Cardiac fibroblast (primary cell): ENCODE measurements around the gene RPP25L.

Experiments used
- DNase-seq, 2 donors: peaks; one replicate each; pipeline versions ENCODE4 v3.0.0 to v3.0.0-alpha.2; 2010; ENCODE audit warnings: low read depth in 2 of 2
- H3K4me3 ChIP-seq, 2 donors: replicated peaks in 1 of 2; 1 replicate in 1 of 2; 2 replicates in 1 of 2; pipeline ENCODE4 v1.5.1; 2011; ENCODE audit warnings: low read depth in 2 of 2, low read length in 2 of 2, mild to moderate bottlenecking in 2 of 2, moderate library complexity in 1 of 2
- TF ChIP-seq, protein P1 (sequence below): IDR thresholded peaks from one replicate; pipeline ENCODE4 v1.5.1; 2011; ENCODE audit warnings: low read depth, mild to moderate bottlenecking, low read length, inconsistent platforms

Gene RPP25L

DNA sequence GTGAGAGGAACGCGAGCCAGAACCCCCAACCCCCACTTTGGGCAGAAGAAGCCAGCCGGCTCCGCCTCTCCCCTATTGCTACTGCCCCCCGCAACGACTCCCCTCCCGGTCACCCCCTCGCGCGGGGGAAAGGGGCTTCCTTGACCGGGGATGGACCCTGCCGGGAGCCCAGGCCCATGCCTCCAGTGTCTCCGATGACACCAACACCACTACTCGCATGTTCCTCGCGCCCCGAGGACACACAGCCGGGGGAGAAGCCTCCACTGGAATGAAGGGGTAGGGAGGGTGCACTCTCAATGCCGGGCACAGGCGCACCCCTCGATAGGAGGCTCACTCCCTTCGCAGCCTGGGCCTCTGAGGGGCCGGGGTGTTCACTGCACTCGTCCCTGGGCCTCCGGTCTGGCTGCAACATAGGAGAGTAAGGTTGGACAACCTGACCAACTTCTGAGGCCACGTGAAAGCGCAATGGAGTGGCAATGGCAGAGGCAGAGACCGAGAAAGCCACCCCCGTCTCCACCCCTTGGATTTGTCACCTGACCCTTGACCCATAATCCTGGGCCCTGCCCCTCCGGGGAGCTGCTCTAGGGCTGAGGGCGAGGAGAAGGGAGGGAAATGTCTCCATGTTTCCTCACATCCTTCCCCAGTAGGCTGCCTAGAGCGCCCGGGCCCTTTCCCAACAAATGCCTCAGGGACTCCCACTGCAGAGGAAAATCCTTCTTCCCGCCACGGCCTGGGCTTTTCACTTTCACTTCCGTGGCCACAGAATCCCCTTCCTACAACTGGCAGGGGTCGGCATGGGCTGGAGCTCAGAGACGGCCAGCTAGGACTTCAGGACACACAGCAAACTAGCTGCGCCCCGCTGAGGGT, 21.3 kb downstream of the RPP25L start:
- peak; percentile 34 to 35 for DNase-seq
- TF ChIP-seq, protein P1, sequence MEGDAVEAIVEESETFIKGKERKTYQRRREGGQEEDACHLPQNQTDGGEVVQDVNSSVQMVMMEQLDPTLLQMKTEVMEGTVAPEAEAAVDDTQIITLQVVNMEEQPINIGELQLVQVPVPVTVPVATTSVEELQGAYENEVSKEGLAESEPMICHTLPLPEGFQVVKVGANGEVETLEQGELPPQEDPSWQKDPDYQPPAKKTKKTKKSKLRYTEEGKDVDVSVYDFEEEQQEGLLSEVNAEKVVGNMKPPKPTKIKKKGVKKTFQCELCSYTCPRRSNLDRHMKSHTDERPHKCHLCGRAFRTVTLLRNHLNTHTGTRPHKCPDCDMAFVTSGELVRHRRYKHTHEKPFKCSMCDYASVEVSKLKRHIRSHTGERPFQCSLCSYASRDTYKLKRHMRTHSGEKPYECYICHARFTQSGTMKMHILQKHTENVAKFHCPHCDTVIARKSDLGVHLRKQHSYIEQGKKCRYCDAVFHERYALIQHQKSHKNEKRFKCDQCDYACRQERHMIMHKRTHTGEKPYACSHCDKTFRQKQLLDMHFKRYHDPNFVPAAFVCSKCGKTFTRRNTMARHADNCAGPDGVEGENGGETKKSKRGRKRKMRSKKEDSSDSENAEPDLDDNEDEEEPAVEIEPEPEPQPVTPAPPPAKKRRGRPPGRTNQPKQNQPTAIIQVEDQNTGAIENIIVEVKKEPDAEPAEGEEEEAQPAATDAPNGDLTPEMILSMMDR = no peak
- H3K4me3 ChIP-seq = peak overlapping the region; percentile 5 to 21

GRCh38 chr9:34589636-34590380, 22.1 kb downstream of the RPP25L start, which contains the start of gene CNTFR:
CNTFR (minus strand) TSS chr9:34589724; CDS start chr9:34568981, 20,743 bp downstream.
- no peak for DNase-seq
- TF ChIP-seq, protein P1 = no peak
- H3K4me3 ChIP-seq = peak within 1 kb of the TSS in 1 of 2 donors; percentile 28

DNA sequence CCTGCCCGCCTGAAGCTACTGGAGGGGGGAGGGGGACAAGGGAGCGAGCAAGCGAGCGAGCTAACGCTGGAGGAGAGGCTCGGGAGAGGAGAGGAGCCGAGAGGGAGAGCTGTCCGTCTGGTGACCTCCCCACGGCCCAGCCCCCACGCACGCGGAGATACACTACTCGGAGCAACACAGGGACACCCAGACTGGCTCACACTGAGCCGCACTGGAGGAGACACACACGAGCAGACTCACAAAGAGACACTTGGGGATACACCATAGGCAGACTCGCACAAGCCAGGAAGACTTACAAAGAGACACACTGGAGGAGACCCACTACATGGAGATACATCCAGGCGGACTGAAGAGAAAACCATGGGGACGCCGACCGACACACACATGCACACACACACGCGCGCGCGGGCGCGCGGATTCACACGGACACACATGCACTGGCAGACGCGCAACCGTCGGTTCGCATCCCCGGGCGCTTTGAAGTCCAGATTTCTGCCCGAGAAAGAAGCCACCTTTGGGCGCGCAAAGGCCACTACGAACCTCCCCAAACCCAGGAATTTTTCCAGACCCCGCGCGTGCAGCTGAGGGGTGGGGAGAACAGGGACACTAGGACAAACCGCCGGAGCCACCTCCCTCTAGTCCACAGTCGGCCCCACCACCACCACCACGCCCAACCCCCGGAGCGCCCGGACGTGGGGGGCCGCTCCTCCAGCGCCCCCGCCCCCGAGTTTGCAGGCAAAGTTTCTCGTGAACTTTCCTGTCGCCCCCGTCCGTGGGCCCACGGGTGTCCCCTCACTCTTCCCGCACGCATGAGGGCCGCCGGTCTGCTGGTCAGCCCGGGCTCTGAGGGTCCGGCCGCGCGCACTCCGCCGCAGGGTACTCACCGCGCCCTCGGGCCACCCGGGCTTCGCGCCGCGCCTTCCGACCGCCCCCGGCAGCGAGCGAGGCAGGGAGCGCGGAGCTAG, 22.9 kb downstream of the RPP25L start:
- TF ChIP-seq, protein P1 = no peak
- DNase-seq = no peak
- H3K4me3 ChIP-seq = peak overlapping the region in 1 of 2 donors; percentile 22

DNA sequence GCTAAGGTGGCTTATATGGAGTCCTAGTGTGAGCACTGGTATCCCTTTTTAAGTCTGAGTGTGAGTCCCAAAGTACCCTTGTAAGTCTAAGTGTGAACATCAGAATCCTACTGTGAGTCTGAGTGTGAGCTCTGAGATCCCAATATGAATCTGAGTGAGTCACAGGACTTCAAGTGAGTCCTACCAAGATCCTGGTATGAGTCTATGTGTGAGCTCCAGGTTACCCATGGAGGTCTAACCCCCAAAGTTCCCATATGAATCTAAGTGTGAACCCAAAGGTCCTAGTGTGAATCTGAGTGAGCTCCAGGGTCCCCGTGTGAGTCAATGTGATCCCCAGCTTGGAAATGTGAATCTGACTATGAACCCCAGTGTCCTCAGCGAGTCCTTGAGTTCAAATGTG, 24.6 kb downstream of the RPP25L start:
- H3K4me3 ChIP-seq = no peak overlapping the region
- TF ChIP-seq, protein P1 = no peak
- DNase-seq = no peak

DNA sequence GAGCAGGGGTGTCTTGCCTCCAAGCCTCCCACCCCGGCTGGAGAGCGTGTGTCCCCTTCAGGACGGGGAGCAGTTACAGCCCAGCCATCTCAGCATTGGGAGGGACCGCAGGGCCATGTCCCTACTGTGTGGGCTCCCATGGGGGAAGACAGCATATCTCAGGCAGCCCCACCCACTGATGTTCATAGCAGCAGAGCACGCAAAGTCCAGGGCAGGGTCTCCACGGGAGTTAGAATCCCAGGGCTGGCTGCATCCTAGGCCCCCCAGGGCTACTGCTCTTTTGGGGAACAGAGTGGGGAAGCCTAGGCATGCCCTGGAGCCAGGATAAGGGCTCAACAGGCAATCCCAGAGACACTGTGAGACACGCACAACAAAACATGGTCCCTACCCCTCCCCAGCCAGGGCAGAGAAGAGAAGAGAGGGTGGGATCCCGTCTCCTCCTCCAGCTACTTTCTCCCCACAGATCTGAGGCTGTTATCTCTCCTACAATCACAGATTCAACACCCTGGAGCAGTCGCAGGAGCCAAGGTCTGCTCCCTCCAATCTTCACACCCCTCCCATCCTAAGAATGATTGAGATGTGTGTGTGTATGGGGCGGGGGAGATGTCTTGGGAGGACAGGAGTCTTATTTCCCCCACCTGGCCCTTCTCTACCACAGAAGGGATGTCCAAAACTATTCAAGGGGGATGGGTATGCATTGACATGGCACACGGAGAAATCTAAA, 25.8 kb downstream of the RPP25L start:
- TF ChIP-seq, protein P1 = no peak
- DNase-seq = no peak
- no peak overlapping the region for H3K4me3 ChIP-seq
